Heart right ventricle (tissue), 16 donors: Measurements from ENCODE around the gene NSMCE1. TPM values are rescaled to one million over a fixed set of nuclear protein-coding genes. Genes with fewer than 3 reads are reported as not detected.

Experiments
- ATAC-seq, 8 donors: fragments of 200-7000 bp; cut with Tn5 transposase; one replicate each; pipeline ENCODE4 v1.9.1; 2020; ENCODE audit warnings: mild to moderate bottlenecking in 8 of 8, moderate library complexity in 8 of 8, moderate number of reproducible peaks in 1 of 8
- DNase-seq, 2 donors: peaks; one replicate each; pipeline ENCODE4 v3.0.0-alpha.2; 2020
- H3K27ac ChIP-seq, 10 donors: fragments of 200-600 bp; sonication (generic) in 2 of 10; one replicate each; pipeline versions ENCODE4 v1.5.0 to v1.8.0; 2020 to 2022; ENCODE audit warnings: mild to moderate bottlenecking in 3 of 10
- H3K27me3 ChIP-seq, 7 donors: fragments of 200-600 bp; one replicate each; pipeline ENCODE4 v1.8.0; 2021 to 2022; ENCODE audit warnings: mild to moderate bottlenecking in 2 of 7
- H3K36me3 ChIP-seq, 9 donors: fragments of 200-600 bp; sonication (generic) in 1 of 9; one replicate each; pipeline versions ENCODE4 v1.5.0 to v1.8.0; 2020 to 2022; ENCODE audit warnings: mild to moderate bottlenecking in 2 of 9
- H3K4me1 ChIP-seq, 9 donors: fragments of 200-600 bp; sonication (generic) in 1 of 9; one replicate each; pipeline versions ENCODE4 v1.5.0 to v1.8.0; 2020 to 2022; ENCODE audit warnings: mild to moderate bottlenecking in 4 of 9
- H3K4me3 ChIP-seq, 10 donors: fragments of 200-600 bp; sonication (generic) in 2 of 10; one replicate each; pipeline versions ENCODE4 v1.5.0 to v1.8.0; 2020 to 2022; ENCODE audit warnings: mild to moderate bottlenecking in 7 of 10, moderate library complexity in 2 of 10
- H3K9me3 ChIP-seq, 11 donors: fragments of 200-600 bp in 10 of 11; sonication (generic) in 2 of 11; one replicate each; pipeline versions ENCODE4 v1.5.0 to v1.8.0; 2013 to 2022; ENCODE audit warnings: mild to moderate bottlenecking in 2 of 11, control low read depth in 1 of 11, moderate library complexity in 1 of 11
- WGBS, 2 donors: extraction: QIAGEN DNeasy Blood & Tissue Kit; methylation state at CpG; one replicate each; pipeline ENCODE4 v1.1.7; 2013; ENCODE audit warnings: inconsistent platforms in 1 of 2; 5-methylcytosine and 5-hydroxymethylcytosine counted together
- intact Hi-C, 10 donors: fragments of 100-400 bp; cut with DNase I; formaldehyde crosslinking; loops; one replicate each; pipeline versions ENCODE4 v1.11.1 to v1.14.2; 2022
- polyA plus RNA-seq, 2 donors: library from polyadenylated mRNA; stranded (reverse); fragments of 200-250 nt; gene quantifications; one replicate each; pipeline ENCODE4 v1.2.3, GENCODE V29; 2013
- total RNA-seq, 10 donors: library from RNA; stranded (reverse); fragmentation: NEBNext Ultra II Directional in 3 of 10; extraction: Animal tissue kit (Norgen Biotek cat#: 25700) in 3 of 10; gene quantifications; one replicate each; pipeline versions ENCODE4 v1.2.1 to v1.2.4, GENCODE V29; 2021 to 2023
- TF ChIP-seq, protein P1 (sequence below), 9 donors: fragments of 200-600 bp; sonication (generic) in 2 of 9; IDR thresholded peaks; one replicate each; pipeline versions ENCODE4 v1.5.0 to v1.8.0; 2021 to 2022; ENCODE audit warnings: antibody characterized with exemption in 9 of 9, mild to moderate bottlenecking in 5 of 9, moderate library complexity in 1 of 9
- donor health status: Arrhythmogenic right ventricular cardiomyopathy.
- donor health status: ischemic (EF 13 %, LVEDD 7.1; RV severe dilation, severe dysfunction).
- donor health status: healthy with polysubstance abuse.
- donor health status: DM: no; HTN: yes; CAD: no.
- donor health status: DM: no; HTN: no; CAD: no.
- donor health status: ischemic (EF 25% LVEDD 6.9; RV normal size, moderate dysfunction).
- donor health status: ischemic (EF 25% LVEDD 5.7; RV mildly dilated, moderate dysfunction).
- donor health status: healthy.
- donor health status: DM: yes; HTN: yes; CAD: no.
- donor health status: Ischemic cardiomyopathy.
- donor health status: ischemic (EF 35%, LVEDD 5.7; RV mildly dilated, moderate dysfunction).
- donor health status: nonischemic (EF 11% LVEDD 7.7; RV severe dilation, severe dysfunction).
- donor health status: DM: yes; HTN: yes; CAD: no.
- donor health status: PGD.
- donor health status: ischemic (EF 29% LVEDD 5.4; RV normal size, mild dysfunction).
- donor health status: nonischemic (EF 23%, LVEDD 6.1; RV moderate dilation, normal function).

Gene NSMCE1
- total and polyA plus RNA-seq, 12 donors, result 33.5 to 57.1 (median 38.1) TPM

DNA sequence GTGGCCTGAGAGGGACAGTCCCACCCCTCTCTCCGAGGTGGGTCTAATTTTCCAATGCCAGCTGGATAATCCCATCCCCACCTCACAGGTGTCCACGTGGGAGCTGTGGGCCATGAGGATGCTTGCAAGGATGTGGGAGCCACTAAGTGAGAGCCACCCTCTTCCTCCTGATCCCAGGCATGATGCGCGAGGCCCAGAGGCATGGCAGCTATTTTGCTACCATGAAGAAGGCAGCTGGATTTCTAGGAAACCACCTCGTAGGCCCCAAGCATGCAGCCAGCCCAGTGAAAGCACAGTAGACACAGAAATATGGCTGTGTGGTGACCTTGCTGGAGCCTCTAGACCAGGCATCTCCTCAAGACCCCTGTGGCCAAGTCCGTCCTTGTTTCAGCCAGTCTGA is 44.9 kb downstream of the NSMCE1 start:
- ATAC-seq (no peak), DNase-seq (no peak)
- H3K9me3 ChIP-seq, result no peaks in the 10 kb centered on the region
- intact Hi-C loops, result no loop called here
- TF ChIP-seq, protein P1, sequence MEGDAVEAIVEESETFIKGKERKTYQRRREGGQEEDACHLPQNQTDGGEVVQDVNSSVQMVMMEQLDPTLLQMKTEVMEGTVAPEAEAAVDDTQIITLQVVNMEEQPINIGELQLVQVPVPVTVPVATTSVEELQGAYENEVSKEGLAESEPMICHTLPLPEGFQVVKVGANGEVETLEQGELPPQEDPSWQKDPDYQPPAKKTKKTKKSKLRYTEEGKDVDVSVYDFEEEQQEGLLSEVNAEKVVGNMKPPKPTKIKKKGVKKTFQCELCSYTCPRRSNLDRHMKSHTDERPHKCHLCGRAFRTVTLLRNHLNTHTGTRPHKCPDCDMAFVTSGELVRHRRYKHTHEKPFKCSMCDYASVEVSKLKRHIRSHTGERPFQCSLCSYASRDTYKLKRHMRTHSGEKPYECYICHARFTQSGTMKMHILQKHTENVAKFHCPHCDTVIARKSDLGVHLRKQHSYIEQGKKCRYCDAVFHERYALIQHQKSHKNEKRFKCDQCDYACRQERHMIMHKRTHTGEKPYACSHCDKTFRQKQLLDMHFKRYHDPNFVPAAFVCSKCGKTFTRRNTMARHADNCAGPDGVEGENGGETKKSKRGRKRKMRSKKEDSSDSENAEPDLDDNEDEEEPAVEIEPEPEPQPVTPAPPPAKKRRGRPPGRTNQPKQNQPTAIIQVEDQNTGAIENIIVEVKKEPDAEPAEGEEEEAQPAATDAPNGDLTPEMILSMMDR (IDR thresholded peaks at IDR 0.05), result no peak
- peak overlapping the region in 1 of 10 donors; percentile 78 for H3K27ac ChIP-seq
- 85 to 93% methylated on average over 6 of the region's 6 CpGs for WGBS, 2 donors
- H3K36me3 ChIP-seq, result peaks cover 0 to 59% (median 7%) of the 10 kb centered on the region in 9 donors
- no peaks in the 10 kb centered on the region for H3K27me3 ChIP-seq
- no peak overlapping the region for H3K4me3 ChIP-seq
- peaks cover 7 to 26% (median 17%) of the 10 kb centered on the region in 9 donors for H3K4me1 ChIP-seq

- 64 to 71% methylated on average over 8 of the region's 8 CpGs for WGBS, 2 donors
- Histone ChIP-seq H3K36me3 (peaks cover 0 to 59% (median 7%) of the 10 kb centered on the region in 9 donors), H3K27ac (peak overlapping the region in 7 of 10 donors; percentile 59 to 83 (median 72)), H3K4me3 (no peak overlapping the region), H3K4me1 (peaks cover 7 to 26% (median 17%) of the 10 kb centered on the region in 9 donors), H3K27me3 (no peaks in the 10 kb centered on the region), H3K9me3 (no peaks in the 10 kb centered on the region)
- ATAC-seq (peak in 1 of 8 donors; percentile 11), DNase-seq (no peak)
- TF ChIP-seq, protein P1 (IDR thresholded peaks at IDR 0.05), result peak in 4 of 9 donors; percentile 7 to 38 (median 13)
- intact Hi-C loops, result no loop called here
Measured at GRCh38 chr16:27223226-27223610, 45.4 kb downstream of the NSMCE1 start.

- DNase-seq (peak; percentile 58 to 69), ATAC-seq (peak; percentile 63 to 82 (median 72))
- Histone ChIP-seq H3K27ac (peak overlapping the region in 9 of 10 donors; percentile 59 to 83 (median 72)), H3K4me3 (no peak overlapping the region), H3K36me3 (peaks cover 0 to 61% (median 7%) of the 10 kb centered on the region in 9 donors), H3K9me3 (no peaks in the 10 kb centered on the region), H3K4me1 (peaks cover 7 to 26% (median 17%) of the 10 kb centered on the region in 9 donors), H3K27me3 (no peaks in the 10 kb centered on the region)
- 22 to 33% methylated on average over 30 of the region's 30 CpGs for WGBS, 2 donors
- TF ChIP-seq, protein P1 (IDR thresholded peaks at IDR 0.05), result peak in 1 of 9 donors; percentile 8
- intact Hi-C loops, result no loop called here
Measured at GRCh38 chr16:27222249-27223225, 46.0 kb downstream of the NSMCE1 start.

- Histone ChIP-seq H3K4me1 (peaks cover 7 to 26% (median 17%) of the 10 kb centered on the region in 9 donors), H3K9me3 (no peaks in the 10 kb centered on the region), H3K27ac (peak overlapping the region in 9 of 10 donors; percentile 59 to 83 (median 72)), H3K27me3 (no peaks in the 10 kb centered on the region), H3K36me3 (peaks cover 0 to 60% (median 7%) of the 10 kb centered on the region in 9 donors), H3K4me3 (no peak overlapping the region)
- ATAC-seq (peak in 6 of 8 donors; percentile 4 to 52 (median 32)), DNase-seq (no peak)
- TF ChIP-seq, protein P1 (IDR thresholded peaks at IDR 0.05), result no peak
- intact Hi-C loops, result no loop called here
- 53 to 61% methylated on average over 8 of the region's 8 CpGs for WGBS, 2 donors
Measured at GRCh38 chr16:27221576-27222248, 46.9 kb downstream of the NSMCE1 start.
